Frontal cortex (tissue), 4 donors: Measurements from ENCODE around the gene ARID5B. TPM values are rescaled to one million over a fixed set of nuclear protein-coding genes. Genes with fewer than 3 reads are reported as not detected.
A peak's percentile ranks its signal among the peaks of the same experiment; 100 is the strongest.

Source experiments
- DNase-seq, 2 donors: peaks; one replicate each; pipeline ENCODE4 v3.0.0; 2012; ENCODE audit warnings: low spot score in 2 of 2
- FAIRE-seq: peaks from 2 replicates; lab custom pipeline; 2012; peaks lifted over from hg19 to GRCh38; lab: Jason Lieb, UNC
- total RNA-seq: library from RNA; depleted of rRNA; stranded (reverse); fragments of >200 nt; gene quantifications from one replicate; pipeline ENCODE4 v1.2.3, GENCODE V29; 2014
- donor health status: control.
- donor health status: control.
- donor health status: control.

ARID5B gene
- total RNA-seq, 1 donor from 2014 or later: 19.6 TPM

DNA sequence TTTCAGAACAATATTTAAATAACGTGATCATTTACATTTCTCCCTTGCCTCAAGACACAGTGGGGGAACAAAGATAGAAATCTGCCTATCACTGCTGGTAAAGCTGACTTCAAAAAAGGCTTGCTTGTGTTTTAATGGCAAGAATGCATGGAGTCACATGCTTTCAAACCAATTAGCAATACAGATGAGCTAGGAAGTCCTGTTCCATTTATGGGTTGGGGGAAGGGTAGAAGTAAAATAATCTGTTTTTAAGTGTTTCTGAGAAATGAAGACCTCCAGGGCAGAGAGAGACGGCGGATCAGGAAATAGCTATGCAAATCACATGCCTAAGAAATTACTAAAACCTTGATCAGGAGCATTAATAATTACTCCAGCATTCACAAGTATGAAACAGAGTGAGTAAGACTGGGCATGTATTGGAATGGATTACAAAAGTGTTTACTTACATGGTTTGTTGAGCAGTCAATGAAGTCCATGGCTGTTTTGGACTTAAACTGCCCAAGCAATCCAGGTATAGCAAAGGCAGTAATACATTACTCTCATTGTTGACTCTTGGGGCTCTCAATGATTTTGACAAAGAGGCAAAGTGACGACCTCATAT, 142.0 kb downstream of the ARID5B start:
- DNase-seq: no peak
- FAIRE-seq: no peak

DNA sequence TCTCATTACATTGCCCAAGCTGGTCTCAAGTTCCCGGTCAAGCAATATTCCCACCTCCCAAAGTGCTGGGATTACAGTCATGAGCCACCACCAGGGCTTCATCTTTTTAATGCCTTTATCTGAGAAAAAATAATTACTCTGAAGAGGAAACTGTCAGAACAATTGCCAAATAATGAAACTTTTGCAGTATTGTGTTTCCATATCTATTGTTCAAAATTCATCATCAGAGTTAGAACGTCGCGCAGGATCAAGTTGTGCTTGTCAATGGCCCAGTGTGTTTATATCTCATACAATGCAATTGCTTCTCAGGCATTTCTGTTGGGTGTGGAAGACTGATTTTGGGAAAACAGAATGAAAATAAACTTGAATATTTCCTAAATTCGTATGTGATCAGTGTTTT, 143.1 kb downstream of the ARID5B start:
- FAIRE-seq (no peak), DNase-seq (no peak)

DNA sequence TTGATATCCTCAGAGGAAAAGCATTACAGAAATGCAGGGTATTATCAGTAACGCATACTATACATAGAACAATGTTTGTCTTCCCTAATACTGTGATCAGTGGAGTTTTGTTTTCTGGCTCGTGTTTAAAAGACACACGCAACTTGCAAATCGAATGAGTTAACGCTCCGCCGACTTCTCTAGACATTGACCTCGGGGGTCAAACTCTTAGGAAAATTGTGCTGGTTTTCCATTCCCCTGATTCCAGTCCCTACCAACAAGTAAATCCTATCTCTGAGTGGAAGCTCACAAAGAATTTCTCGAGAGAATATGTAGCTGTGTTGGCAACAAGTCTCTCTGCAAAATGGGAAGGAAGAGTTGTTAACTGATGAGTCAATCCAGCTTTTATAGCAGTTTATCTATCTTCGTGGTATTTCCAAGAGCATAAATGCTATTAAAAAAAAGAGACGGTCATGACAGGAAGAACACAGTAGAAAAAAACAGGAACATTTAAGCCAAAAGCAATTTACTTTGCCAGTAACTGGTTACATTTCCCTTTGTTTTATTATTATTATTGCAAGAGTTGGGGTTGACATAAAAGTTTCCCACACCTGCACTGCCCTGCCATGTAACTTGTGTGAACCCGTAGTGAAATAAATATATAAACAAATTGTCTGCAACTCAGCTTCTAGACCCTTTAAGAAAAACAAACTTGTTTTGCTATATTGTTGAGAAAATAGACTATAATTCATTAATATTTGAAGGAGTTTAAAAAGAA, 144.4 kb downstream of the ARID5B start:
- DNase-seq (no peak), FAIRE-seq (no peak)

DNA sequence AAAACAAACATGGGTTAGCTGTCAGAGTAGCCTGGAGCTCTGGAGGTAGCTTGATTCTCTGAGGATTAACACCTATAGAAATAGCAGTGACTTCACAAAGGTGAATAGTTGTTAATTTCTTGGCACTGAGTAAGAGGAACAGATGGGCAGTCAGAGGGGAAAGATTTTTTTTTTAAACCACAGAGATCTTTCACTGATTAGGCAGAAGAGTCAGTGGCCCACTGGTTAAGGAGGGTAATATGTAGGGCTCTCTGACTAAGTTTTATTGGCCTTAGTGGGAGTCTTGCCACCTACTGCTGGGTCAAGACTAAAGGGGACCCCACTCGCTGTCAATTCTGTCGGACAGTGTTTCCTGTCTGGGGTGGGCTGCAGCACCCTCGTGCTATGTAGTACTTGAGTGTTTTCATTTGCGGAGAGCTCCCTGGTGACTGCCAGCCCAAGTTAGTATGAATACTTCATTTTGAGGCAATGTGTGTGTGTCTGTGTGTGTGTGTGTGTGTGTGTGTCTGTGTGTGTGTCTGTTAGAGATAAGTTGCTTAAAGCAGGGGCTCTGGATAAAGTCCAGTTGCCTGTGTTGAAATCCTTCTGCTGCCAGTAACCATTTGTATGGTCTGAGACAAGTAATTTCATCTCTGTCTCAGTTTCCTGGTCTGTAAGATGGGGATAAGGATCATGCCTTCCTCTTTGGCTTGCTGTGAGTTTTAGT, 145.2 kb downstream of the ARID5B start:
- FAIRE-seq (no peak), DNase-seq (no peak)

DNA sequence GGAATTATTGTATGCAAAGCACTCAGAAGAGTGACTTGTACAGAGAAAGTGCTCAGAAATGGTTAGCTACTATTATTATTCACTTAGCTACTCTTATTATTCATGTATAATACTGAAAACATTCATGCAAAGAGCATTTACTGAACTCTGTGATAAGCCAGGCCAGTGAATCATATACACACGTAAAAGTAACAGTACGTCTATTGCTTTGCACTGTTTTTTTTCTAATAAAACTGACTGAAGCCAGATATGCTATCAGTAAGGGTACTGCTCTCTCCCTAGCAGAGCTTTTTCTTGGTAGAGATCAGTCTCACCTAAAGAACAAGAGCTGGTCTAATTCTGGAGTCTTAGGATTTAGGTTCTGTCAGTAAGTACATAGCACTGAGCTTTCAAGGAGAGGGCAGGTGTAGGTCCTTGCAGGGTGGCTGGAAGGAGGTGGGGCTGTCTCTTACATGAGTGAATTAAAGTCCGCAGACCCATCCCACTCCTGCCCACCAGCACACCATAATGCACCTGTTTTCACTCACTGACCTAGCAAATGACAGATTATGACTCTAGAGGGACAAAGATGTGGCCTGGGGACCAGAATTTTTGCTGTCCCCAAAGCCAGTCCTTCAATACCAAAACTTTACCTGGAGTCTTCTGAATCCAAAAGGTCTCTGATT, 145.9 kb downstream of the ARID5B start:
- FAIRE-seq (no peak), DNase-seq (no peak)

DNA sequence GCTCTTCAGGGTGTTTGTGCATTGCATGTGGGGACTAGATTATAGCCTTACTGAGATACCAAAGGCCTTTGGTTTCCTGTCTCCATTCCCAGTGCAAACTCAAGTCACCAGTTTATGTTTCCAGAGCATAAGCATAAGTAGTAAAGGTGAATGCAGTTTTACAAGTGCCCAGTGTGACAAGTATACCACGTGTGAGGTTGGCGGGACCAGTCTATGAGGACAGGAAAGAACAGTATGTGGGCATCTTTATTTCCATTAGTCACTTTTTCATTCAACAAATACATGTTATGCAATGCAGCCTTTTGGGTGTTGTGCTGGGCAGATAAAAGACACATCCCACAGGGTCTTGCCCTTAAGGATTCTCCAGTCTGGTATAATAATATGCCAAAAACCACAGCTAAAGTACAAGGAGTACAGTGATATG, 146.5 kb downstream of the ARID5B start:
- DNase-seq: no peak
- no peak for FAIRE-seq

DNA sequence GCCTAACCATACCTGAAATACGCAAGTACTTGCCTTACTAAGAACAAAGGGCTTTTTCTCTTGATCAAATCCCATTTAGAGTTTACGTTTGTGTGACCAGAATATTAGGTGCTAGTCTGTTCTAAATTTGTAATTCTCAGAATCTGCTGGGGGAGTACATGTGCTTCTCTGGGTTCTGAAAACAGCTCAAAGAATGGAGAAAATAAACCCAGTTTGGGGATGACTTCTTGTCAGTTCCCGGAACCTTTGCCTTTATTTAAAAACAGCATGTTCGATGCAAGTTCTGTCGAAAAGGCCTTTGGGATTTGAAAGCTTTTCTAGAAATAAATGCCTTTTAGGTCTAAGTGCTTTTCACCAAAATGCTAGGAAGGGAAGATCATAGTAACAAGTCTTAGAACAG, 147.0 kb downstream of the ARID5B start:
- no peak for FAIRE-seq
- DNase-seq: no peak

DNA sequence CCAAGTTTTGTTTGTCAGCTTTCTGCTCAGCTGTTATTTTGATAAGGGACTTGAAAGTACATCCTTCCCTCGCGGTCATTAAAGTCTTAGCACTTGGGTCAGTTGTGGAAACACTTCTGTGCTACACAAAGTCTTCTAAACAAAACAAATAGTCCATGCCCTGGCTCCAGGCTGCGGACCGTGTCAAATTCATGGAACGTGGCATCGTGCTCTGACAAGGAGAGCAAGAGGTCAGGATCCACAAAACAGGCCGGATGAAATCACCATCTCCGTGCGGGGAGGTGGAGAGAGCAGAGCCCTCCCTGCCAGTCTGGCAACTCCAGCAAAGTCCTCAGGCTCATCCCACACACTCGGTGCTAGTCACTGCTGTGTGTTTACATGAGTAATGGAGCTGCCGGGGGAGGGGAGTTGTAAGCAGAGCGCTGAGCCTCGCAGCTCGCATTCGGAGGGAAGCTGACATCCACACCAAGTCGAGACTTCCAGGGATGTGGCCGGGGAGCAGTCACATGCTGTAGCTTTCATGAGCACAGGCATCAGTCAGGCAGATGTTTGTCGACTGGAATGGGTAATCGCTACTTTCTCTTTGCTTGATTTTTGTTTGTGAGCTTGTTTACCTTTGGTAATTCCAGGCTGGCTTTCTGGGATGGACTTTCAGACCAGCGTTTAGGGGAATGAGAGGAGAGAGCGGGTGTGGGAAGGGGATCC, 147.6 kb downstream of the ARID5B start:
- no peak for FAIRE-seq
- DNase-seq: peak; percentile 8 to 39

DNA sequence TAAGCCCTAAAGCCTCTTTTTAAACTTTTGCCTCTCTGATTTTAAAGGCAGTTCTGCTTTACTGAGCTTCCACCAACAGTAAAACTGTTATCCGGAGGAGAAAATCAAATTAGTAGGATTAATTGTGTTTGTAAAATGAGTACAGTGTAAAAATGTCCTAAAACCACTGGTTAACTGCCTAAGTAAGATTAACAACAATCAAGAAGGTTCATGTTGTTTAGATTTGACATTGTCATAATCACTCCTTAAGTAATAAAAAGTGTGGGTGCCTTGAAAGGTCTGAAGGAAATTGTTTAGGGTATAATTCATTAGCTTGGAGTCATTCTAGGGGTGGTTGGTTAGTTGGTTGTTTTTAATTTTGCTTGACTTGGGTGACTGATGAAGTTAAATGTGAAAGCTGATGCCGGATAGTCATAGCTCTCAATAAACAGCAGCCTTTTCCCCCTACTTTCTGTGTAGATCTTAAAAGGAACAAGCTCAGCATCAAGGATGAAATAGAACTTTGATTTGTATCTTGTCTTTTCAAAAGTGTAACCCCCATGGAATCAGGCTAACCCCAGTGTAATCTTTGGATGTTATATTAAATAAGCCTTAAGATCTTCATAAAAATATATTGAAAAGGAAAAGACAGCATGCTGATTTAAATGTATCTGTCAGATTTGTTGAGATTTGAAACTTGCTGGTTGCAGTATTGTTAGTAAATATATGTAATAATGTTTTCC, 148.3 kb downstream of the ARID5B start:
- DNase-seq: no peak
- FAIRE-seq: no peak

DNA sequence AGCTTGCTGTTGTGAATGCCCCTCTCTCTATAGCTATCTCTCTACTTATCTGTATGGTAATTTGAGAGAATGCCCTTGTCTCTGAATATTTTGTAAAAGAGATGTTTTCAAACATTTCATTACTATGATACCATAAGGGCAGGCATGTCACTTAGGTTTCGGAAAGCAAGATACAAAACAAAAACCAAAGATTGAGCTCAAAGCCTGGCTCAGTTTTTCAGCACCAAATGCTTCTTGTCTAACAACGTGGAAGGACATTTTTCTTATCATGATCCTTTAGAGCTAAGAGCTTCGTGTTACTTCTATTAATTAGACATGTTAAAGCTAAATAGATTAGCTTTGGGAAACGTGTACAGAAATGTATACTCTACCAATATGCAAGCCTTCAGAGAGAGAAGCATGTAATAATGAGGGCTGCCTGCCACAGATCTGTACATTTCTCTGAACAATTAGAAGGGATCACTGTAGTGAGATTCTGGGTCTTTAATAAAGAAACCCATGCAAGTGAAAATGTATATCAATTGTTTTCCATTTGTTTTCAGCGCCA, 148.9 kb downstream of the ARID5B start:
- DNase-seq (no peak), FAIRE-seq (no peak)

DNA sequence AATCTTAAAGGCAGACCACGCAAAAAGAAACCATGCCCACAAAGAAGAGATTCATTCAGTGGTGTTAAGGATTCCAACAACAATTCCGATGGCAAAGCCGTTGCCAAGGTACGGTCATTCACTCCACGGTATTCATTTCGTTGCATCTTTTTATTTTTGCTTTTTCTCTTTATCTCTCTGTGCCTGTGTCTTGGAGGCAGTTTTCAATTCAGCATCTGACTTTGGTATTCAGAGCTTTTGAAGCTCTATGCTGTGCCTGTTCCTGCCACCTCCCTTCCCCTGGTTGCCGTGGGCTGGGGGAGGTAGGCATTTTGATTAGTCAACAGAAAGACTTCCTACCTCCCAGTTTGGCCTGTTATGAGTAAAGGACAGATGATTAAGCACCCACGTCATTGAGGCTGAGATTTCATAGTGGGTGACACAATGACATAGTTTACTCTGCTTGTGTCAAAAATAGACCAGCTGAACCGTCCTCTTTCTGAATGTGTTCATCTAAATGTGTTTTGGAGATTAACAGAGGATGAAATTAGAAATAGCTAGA, 149.5 kb downstream of the ARID5B start:
- FAIRE-seq (no peak), DNase-seq (peak in 1 of 2 donors; percentile 22)

DNA sequence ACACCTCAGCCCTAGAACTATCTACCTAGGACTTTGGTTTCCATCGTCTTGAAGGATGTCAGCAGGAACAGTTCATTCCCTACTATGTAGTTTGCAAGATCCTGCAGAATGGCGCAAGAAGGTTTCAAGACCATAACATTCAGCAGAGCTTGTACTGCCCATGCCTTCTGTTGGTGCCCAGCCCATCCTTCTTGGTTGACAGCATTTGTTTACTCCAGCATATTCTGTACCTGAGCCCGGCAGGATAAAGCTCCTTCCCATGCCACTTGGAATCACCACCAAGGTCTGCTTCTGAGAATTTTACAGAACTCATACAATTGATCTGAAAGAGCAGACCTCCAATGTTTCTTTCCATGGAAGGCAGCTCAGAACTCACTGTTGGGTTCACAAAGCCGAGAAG, 150.8 kb downstream of the ARID5B start:
- FAIRE-seq (no peak), DNase-seq (no peak)

DNA sequence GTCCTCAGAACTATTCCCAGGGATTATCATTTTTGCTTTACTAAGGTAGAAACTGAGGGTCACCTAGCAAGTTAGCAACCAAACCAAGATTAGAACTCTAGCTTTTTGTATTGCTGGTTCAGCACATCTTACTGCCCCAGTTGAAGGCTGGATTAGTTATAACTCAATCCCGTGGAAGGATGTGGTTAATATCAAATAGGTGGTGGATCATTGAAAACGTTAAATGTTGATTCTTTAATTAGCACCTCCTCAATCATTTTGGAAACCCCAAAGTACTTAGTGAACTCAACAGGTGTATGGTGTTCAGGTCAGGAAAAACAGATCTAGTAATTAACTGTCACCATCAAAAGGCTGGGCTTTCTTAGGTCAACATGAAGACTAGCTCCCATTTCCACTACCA, 152.4 kb downstream of the ARID5B start:
- FAIRE-seq (no peak), DNase-seq (no peak)

DNA sequence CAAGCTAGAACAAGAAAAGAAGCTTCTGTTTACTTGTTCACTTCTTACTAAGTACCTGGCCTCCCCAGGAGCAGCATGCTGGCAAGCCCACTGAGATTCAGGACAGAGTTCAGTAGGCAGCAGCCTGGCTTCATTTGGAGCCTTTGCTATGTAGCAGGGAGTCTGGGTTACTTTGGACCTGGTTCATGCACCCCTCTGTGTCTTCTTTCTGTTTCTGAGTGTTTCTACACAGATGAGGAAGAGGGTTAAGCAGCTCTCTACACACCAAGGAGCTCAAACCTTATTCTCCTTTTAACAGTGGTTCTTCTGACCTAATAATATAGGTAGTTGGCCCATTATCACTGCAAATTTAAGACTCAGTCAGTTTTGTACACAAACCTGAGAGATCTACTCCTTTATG, 152.9 kb downstream of the ARID5B start:
- no peak for FAIRE-seq
- DNase-seq: no peak

DNA sequence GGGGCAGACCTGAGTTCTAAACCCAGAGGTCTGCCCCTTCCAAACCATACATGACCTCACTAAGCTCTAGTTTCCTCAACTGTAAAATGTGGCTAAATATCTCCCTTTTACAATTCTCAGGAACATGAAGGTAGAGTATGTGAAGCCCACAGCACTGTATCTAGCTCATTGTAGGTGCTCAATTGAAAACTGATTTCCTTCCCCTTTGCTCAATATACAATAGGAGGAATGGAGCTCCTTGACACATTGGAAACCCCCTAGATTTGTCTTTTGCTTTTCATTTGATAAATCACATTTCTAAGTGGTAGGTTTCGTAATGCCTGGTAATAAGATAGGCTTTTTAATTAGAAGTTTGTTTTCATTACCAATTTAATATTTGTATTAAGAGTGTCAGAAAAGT, 153.3 kb downstream of the ARID5B start:
- DNase-seq (no peak), FAIRE-seq (no peak)

DNA sequence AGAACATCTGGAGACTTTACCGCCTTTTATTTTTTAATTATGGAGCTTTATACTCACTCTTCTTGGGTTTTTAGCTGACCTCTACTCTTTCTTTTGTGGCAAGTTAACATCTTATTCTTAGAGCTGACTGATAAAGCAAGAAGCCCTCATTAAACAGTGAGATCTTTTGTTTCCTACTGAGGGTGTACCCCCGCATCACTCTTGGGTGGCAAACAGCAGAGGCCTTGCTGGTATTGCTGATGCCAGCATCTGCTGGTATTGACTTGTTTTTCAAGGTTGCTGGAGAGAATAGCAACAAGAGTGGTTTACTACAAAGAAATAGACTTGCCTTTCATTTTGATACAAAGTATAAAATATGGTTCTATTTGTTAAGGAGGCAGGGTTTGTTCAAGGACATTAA, 154.7 kb downstream of the ARID5B start:
- DNase-seq (no peak), FAIRE-seq (no peak)

DNA sequence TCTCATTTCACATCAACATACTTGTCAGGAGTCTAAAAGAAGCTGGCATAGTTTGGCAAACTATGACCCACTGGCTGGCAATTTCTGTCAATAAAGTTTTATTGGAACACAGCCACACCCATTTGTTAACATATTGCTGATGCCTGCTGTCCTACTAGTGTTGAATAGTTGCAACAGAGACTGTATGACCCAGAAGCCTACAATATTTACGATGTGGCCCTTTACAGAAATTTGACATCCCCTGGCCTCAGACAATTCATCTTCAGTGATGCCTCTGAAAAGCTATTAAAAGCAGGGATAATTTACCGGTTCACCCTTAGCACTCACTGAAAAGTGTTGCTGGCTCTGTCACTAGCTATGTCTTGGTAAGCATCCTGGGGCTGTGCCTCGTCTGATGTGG, 155.2 kb downstream of the ARID5B start:
- DNase-seq: no peak
- FAIRE-seq: no peak

DNA sequence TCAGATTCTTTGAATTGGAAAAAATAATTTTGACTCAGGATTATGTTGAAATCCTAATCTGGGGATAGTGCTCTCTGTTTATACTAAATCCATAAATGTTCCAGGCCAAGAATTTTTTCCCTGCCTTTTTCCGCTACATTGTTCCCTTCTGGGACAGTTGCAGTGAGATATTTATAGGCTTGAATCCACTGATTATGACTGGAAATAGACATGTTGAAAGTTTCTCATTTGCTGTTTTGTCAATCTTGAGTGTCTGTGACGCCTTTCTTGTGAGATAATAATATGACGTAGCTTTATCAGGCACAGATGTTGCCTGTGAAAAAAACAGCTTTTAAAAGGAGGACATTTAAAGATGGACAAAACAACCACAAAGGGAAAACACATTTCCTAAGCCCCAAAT, 155.9 kb downstream of the ARID5B start:
- FAIRE-seq (no peak), DNase-seq (no peak)

DNA sequence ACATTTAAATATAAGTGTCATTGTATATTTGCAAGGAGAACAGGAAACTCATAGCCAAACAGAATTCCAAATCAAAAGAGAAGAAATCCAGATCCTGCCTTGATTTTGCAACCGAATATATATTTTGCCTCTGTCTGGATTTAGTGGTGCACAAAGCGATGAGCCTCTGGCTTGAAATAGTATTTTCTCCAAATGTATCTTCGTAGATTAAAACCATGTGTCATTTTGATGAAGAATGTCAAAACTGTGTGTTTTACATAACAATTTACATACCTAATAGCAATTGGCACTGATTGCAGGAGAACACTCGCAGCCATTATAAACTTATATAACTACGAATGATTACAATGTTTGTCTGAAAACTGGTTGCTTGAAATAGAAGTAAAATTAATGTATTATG, 156.4 kb downstream of the ARID5B start:
- FAIRE-seq: no peak
- DNase-seq: no peak
